ENCODE measurements around the gene SLCO2A1.

Gene SLCO2A1

GRCh38 chr3:134020135-134020680, 9.5 kb downstream of the SLCO2A1 start:
- Histone ChIP-seq H3K27ac (ENCODE audit: low read depth in 2 of 2, low read length in 2 of 2) (no peak overlapping the region), H3K4me1 (ENCODE audit: control insufficient read depth in 2 of 2, insufficient read depth in 2 of 2, low read length in 2 of 2) (no peaks in the 10 kb centered on the region), H3K9ac (ENCODE audit: low read depth in 1 of 2, low read length in 2 of 2) (no peak overlapping the region), H3K27me3 (ENCODE audit: control insufficient read depth in 2 of 2, insufficient read depth in 2 of 2, low read length in 2 of 2) (no peaks in the 10 kb centered on the region), H3K36me3 (ENCODE audit: control insufficient read depth in 2 of 2, insufficient read depth in 2 of 2, low read length in 2 of 2) (no peaks in the 10 kb centered on the region), H3K4me3 (ENCODE audit: low read length in 2 of 2) (no peak overlapping the region), H3K9me3 (ENCODE audit: control insufficient read depth in 2 of 2, low read length in 2 of 2) (no peaks in the 10 kb centered on the region)

- no peaks in the 10 kb centered on the region for H3K4me1 ChIP-seq (ENCODE audit: control insufficient read depth in 2 of 2, insufficient read depth in 2 of 2, low read length in 2 of 2)
- no peaks in the 10 kb centered on the region for H3K27me3 ChIP-seq (ENCODE audit: control insufficient read depth in 2 of 2, insufficient read depth in 2 of 2, low read length in 2 of 2)
- H3K27ac ChIP-seq (ENCODE audit: low read depth in 2 of 2, low read length in 2 of 2), result no peak overlapping the region
- H3K4me3 ChIP-seq (ENCODE audit: low read length in 2 of 2), result no peak overlapping the region
- H3K9ac ChIP-seq (ENCODE audit: low read depth in 1 of 2, low read length in 2 of 2), result no peak overlapping the region
- H3K9me3 ChIP-seq (ENCODE audit: control insufficient read depth in 2 of 2, low read length in 2 of 2), result no peaks in the 10 kb centered on the region
- no peaks in the 10 kb centered on the region for H3K36me3 ChIP-seq (ENCODE audit: control insufficient read depth in 2 of 2, insufficient read depth in 2 of 2, low read length in 2 of 2)
Observed at GRCh38 chr3:134018850-134019249, 10.9 kb downstream of the SLCO2A1 start.

GRCh38 chr3:134018406-134018805, 11.3 kb downstream of the SLCO2A1 start:
- Histone ChIP-seq H3K9ac (ENCODE audit: low read depth in 1 of 2, low read length in 2 of 2) (no peak overlapping the region), H3K36me3 (ENCODE audit: control insufficient read depth in 2 of 2, insufficient read depth in 2 of 2, low read length in 2 of 2) (no peaks in the 10 kb centered on the region)

DNA sequence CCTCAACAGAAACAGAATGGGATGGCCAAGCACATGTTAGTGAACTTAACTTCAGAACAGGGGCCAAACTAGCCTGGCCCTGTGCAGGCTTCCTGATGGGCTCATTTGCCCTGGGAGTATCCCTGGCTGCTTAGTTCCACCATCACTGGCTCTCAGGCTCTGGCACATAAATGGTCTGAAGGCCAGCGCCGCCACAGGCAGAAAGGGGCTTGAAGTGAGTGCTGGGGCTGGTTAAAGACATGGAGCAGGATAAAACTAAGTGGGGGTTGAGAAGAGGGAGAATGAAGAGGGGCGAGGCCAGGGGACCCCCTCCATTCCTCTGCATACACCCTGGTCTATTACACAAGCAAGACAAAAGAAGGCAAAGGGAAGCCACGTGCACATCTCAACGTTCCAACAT, 12.2 kb downstream of the SLCO2A1 start:
- Histone ChIP-seq H3K27ac (ENCODE audit: low read depth in 2 of 2, low read length in 2 of 2) (no peak overlapping the region), H3K4me3 (ENCODE audit: low read length in 2 of 2) (no peak overlapping the region), H3K27me3 (ENCODE audit: control insufficient read depth in 2 of 2, insufficient read depth in 2 of 2, low read length in 2 of 2) (no peaks in the 10 kb centered on the region), H3K36me3 (ENCODE audit: control insufficient read depth in 2 of 2, insufficient read depth in 2 of 2, low read length in 2 of 2) (no peaks in the 10 kb centered on the region), H3K9me3 (ENCODE audit: control insufficient read depth in 2 of 2, low read length in 2 of 2) (no peaks in the 10 kb centered on the region), H3K9ac (ENCODE audit: low read depth in 1 of 2, low read length in 2 of 2) (no peak overlapping the region), H3K4me1 (ENCODE audit: control insufficient read depth in 2 of 2, insufficient read depth in 2 of 2, low read length in 2 of 2) (no peaks in the 10 kb centered on the region)

More at GRCh38 chr3:134018406-134018805, 11.3 kb downstream of the SLCO2A1 start:
- no peak overlapping the region for H3K27ac ChIP-seq (ENCODE audit: low read depth in 2 of 2, low read length in 2 of 2)
- no peaks in the 10 kb centered on the region for H3K27me3 ChIP-seq (ENCODE audit: control insufficient read depth in 2 of 2, insufficient read depth in 2 of 2, low read length in 2 of 2)
- H3K4me3 ChIP-seq (ENCODE audit: low read length in 2 of 2), result no peak overlapping the region
- no peaks in the 10 kb centered on the region for H3K9me3 ChIP-seq (ENCODE audit: control insufficient read depth in 2 of 2, low read length in 2 of 2)
- no peaks in the 10 kb centered on the region for H3K4me1 ChIP-seq (ENCODE audit: control insufficient read depth in 2 of 2, insufficient read depth in 2 of 2, low read length in 2 of 2)

- Histone ChIP-seq H3K27ac (ENCODE audit: low read depth in 2 of 2, low read length in 2 of 2) (no peak overlapping the region), H3K4me1 (ENCODE audit: control insufficient read depth in 2 of 2, insufficient read depth in 2 of 2, low read length in 2 of 2) (no peaks in the 10 kb centered on the region), H3K27me3 (ENCODE audit: control insufficient read depth in 2 of 2, insufficient read depth in 2 of 2, low read length in 2 of 2) (no peaks in the 10 kb centered on the region), H3K9ac (ENCODE audit: low read depth in 1 of 2, low read length in 2 of 2) (no peak overlapping the region), H3K9me3 (ENCODE audit: control insufficient read depth in 2 of 2, low read length in 2 of 2) (no peaks in the 10 kb centered on the region), H3K36me3 (ENCODE audit: control insufficient read depth in 2 of 2, insufficient read depth in 2 of 2, low read length in 2 of 2) (no peaks in the 10 kb centered on the region), H3K4me3 (ENCODE audit: low read length in 2 of 2) (no peak overlapping the region)
Observed at GRCh38 chr3:134014270-134014669, 15.5 kb downstream of the SLCO2A1 start.

GRCh38 chr3:134013280-134013679, 16.4 kb downstream of the SLCO2A1 start:
- Histone ChIP-seq H3K4me3 (ENCODE audit: low read length in 2 of 2) (no peak overlapping the region), H3K27ac (ENCODE audit: low read depth in 2 of 2, low read length in 2 of 2) (no peak overlapping the region), H3K36me3 (ENCODE audit: control insufficient read depth in 2 of 2, insufficient read depth in 2 of 2, low read length in 2 of 2) (no peaks in the 10 kb centered on the region), H3K27me3 (ENCODE audit: control insufficient read depth in 2 of 2, insufficient read depth in 2 of 2, low read length in 2 of 2) (no peaks in the 10 kb centered on the region), H3K9me3 (ENCODE audit: control insufficient read depth in 2 of 2, low read length in 2 of 2) (no peaks in the 10 kb centered on the region), H3K4me1 (ENCODE audit: control insufficient read depth in 2 of 2, insufficient read depth in 2 of 2, low read length in 2 of 2) (no peaks in the 10 kb centered on the region), H3K9ac (ENCODE audit: low read depth in 1 of 2, low read length in 2 of 2) (no peak overlapping the region)

DNA sequence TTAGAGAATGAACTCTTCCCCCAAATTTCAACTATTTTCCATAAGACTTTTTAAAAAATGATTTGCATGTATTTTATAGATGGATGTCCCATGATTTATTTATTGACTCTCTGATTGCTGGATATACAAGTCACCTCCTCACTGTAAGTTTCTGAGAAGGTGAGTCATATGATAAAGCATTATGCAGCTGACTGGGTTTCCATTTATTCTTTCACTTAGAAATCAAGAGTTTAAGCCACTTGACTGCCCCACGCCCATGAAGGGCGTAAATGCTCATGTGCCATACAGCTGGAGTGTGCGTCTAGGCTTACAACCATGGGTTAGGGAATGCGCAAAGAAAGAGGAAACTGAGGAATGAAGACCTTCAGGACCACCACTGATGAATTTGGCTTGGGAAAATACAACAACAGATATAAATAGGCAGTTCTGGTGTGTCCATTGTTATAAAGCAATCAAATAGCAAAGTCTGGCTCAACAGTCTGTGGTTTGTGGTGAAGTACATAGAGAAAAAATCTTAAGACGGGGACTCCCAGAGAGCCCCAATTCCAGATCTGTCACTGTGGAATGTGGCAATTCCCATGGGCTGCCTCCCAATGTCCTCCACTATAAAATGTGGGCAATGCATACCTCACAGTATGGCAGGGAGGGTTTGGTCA, 20.3 kb downstream of the SLCO2A1 start:
- H3K36me3 ChIP-seq (ENCODE audit: control insufficient read depth in 2 of 2, insufficient read depth in 2 of 2, low read length in 2 of 2), result no peaks in the 10 kb centered on the region
- no peaks in the 10 kb centered on the region for H3K4me1 ChIP-seq (ENCODE audit: control insufficient read depth in 2 of 2, insufficient read depth in 2 of 2, low read length in 2 of 2)
- no peak overlapping the region for H3K9ac ChIP-seq (ENCODE audit: low read depth in 1 of 2, low read length in 2 of 2)
- no peak overlapping the region for H3K27ac ChIP-seq (ENCODE audit: low read depth in 2 of 2, low read length in 2 of 2)
- no peak overlapping the region for H3K4me3 ChIP-seq (ENCODE audit: low read length in 2 of 2)
- H3K27me3 ChIP-seq (ENCODE audit: control insufficient read depth in 2 of 2, insufficient read depth in 2 of 2, low read length in 2 of 2), result no peaks in the 10 kb centered on the region
- H3K9me3 ChIP-seq (ENCODE audit: control insufficient read depth in 2 of 2, low read length in 2 of 2), result no peaks in the 10 kb centered on the region

DNA sequence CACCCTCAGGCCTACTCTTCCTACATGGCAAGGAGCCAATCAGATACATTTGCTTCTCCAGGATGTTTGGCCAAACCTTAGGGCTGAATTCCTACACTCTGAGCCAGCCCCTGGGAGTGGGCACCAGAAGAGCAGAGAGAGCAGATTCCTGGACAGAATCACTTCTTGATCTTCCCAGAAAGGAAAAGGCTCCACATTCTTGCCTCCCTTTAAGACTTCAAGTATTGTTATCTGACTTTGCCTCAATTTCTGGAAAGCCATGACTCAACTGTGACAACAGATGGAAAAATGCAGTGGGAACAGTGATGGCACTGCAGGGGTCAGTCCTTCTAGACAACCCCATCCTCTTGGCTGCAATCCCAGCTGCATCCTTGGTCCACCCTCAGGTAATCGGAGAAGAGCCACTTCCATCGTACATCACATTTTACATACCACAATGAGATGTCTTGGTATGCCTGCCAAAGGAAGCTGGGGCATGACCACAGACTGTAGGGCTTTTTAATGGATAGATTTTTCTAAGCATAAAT, 21.0 kb downstream of the SLCO2A1 start:
- no peak overlapping the region for H3K27ac ChIP-seq (ENCODE audit: low read depth in 2 of 2, low read length in 2 of 2)
- no peaks in the 10 kb centered on the region for H3K4me1 ChIP-seq (ENCODE audit: control insufficient read depth in 2 of 2, insufficient read depth in 2 of 2, low read length in 2 of 2)
- H3K4me3 ChIP-seq (ENCODE audit: low read length in 2 of 2), result no peak overlapping the region
- H3K36me3 ChIP-seq (ENCODE audit: control insufficient read depth in 2 of 2, insufficient read depth in 2 of 2, low read length in 2 of 2), result no peaks in the 10 kb centered on the region
- no peaks in the 10 kb centered on the region for H3K9me3 ChIP-seq (ENCODE audit: control insufficient read depth in 2 of 2, low read length in 2 of 2)
- no peaks in the 10 kb centered on the region for H3K27me3 ChIP-seq (ENCODE audit: control insufficient read depth in 2 of 2, insufficient read depth in 2 of 2, low read length in 2 of 2)
- H3K9ac ChIP-seq (ENCODE audit: low read depth in 1 of 2, low read length in 2 of 2), result no peak overlapping the region

DNA sequence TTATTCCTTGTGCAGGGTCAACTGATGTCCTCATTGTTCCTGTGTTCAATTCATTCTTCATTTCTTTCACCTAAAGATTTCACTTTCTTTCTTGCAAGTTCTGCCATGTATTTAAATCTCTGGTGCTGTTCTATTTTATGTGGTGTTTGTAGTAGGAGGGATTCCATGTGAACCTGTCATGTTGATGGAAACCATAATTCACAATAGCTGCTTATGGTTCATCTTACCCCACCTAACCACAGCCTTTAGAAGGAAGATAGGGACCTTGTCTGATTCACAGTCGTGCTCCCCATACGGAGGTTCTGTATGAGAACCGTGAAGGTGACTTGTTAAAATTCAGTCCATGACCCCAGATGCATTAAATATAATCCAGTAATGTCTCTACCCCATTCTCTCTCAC, 21.9 kb downstream of the SLCO2A1 start:
- no peaks in the 10 kb centered on the region for H3K4me1 ChIP-seq (ENCODE audit: control insufficient read depth in 2 of 2, insufficient read depth in 2 of 2, low read length in 2 of 2)
- H3K27me3 ChIP-seq (ENCODE audit: control insufficient read depth in 2 of 2, insufficient read depth in 2 of 2, low read length in 2 of 2), result no peaks in the 10 kb centered on the region
- H3K36me3 ChIP-seq (ENCODE audit: control insufficient read depth in 2 of 2, insufficient read depth in 2 of 2, low read length in 2 of 2), result no peaks in the 10 kb centered on the region
- H3K4me3 ChIP-seq (ENCODE audit: low read length in 2 of 2), result no peak overlapping the region
- no peak overlapping the region for H3K27ac ChIP-seq (ENCODE audit: low read depth in 2 of 2, low read length in 2 of 2)
- H3K9ac ChIP-seq (ENCODE audit: low read depth in 1 of 2, low read length in 2 of 2), result no peak overlapping the region
- no peaks in the 10 kb centered on the region for H3K9me3 ChIP-seq (ENCODE audit: control insufficient read depth in 2 of 2, low read length in 2 of 2)

- H3K27ac ChIP-seq (ENCODE audit: low read depth in 2 of 2, low read length in 2 of 2), result no peak overlapping the region
- no peak overlapping the region for H3K9ac ChIP-seq (ENCODE audit: low read depth in 1 of 2, low read length in 2 of 2)
- H3K4me1 ChIP-seq (ENCODE audit: control insufficient read depth in 2 of 2, insufficient read depth in 2 of 2, low read length in 2 of 2), result no peaks in the 10 kb centered on the region
- H3K4me3 ChIP-seq (ENCODE audit: low read length in 2 of 2), result no peak overlapping the region
- H3K27me3 ChIP-seq (ENCODE audit: control insufficient read depth in 2 of 2, insufficient read depth in 2 of 2, low read length in 2 of 2), result no peaks in the 10 kb centered on the region
- no peaks in the 10 kb centered on the region for H3K36me3 ChIP-seq (ENCODE audit: control insufficient read depth in 2 of 2, insufficient read depth in 2 of 2, low read length in 2 of 2)
- no peaks in the 10 kb centered on the region for H3K9me3 ChIP-seq (ENCODE audit: control insufficient read depth in 2 of 2, low read length in 2 of 2)
Observed at GRCh38 chr3:134004841-134005240, 24.9 kb downstream of the SLCO2A1 start.

Data from mucosa of rectum (tissue), 2 donors.